HG03095 (cell line): ENCODE data around the gene OR4D11.
"Not testable (repeated sequence)": the region's sequence is repeated elsewhere in the genome, so short reads cannot be mapped to it uniquely, and the experiment has no call there.

Experiments
- ATAC-seq: cut with Tn5 transposase; IDR thresholded peaks from one replicate; pipeline ENCODE4 v1.9.1; 2021; ENCODE audit warnings: moderate library complexity; ENCODE audit not compliant: unreplicated experiment

The OR4D11 gene

DNA sequence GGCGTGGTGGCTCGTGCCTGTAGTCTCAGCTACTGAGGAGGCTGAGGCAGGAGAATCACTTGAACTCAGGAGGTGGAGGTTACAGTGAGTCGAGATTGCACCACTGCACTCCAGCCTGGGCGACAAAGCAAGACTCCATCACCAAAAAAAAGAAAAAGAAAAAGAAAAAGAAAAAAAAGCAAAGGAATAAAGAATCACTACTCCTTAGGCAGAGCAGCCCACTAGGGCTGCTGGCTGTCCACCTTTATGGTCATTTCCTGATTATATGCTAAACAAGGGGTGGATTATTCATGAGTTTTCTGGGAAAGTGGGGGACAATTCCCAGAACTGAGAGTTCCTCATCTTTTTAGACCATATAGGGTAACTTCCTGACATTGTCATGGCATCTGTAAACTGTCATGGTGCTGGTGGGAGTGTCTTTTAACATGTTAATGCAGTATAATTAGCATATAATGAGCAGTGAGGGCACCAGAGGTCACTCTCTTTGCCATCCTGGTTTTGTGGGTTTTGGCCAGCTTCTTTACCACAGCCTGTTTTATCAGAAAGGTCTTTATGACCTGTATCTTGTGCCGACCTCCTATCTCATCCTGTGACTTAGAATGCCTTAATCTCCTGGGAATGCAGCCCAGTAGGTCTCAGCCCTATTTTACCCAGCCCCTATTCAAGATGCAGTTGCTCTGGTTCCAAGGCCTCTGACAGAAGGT, 44.4 kb downstream of the OR4D11 start:
- not testable (repeated sequence) for ATAC-seq

DNA sequence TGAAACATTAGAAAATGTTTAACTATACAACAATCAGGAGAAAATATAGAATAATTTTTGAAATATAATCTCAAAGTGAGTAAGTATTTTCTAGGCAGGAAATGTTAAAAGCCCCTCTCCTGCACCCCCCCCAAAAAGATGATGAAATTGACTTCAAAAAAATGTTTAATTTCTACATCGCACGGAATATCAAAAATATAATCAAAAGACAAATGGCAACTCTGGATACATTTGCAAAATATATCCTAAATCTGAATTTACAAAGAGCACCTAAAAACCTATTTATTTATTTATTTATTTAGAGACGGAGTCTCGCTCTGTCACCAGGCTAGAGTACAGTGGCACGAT, 44.9 kb downstream of the OR4D11 start:
- ATAC-seq: no peak

DNA sequence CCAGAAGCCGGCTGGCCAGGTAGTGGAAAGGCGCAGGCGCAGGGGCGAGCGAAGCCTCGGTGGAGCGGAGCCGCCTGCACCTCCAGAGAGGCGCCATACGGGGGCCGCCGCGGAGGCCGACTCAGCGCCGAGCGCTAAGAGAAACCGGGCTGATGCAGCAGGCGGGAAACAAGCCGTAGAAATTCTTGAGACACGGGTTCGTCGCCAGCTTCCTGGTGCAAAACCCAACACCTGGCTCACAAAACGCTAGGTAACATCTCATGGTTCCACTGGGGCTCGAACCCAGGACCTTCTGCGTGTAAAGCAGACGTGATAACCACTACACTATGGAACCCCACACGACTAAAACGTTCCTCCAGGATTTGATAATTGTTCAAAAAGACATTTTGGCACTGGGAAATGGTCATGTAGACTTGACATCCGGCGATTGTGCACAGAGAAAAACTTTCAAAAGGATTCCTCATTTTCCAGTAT, 47.0 kb downstream of the OR4D11 start:
- peak; percentile 80 for ATAC-seq

DNA sequence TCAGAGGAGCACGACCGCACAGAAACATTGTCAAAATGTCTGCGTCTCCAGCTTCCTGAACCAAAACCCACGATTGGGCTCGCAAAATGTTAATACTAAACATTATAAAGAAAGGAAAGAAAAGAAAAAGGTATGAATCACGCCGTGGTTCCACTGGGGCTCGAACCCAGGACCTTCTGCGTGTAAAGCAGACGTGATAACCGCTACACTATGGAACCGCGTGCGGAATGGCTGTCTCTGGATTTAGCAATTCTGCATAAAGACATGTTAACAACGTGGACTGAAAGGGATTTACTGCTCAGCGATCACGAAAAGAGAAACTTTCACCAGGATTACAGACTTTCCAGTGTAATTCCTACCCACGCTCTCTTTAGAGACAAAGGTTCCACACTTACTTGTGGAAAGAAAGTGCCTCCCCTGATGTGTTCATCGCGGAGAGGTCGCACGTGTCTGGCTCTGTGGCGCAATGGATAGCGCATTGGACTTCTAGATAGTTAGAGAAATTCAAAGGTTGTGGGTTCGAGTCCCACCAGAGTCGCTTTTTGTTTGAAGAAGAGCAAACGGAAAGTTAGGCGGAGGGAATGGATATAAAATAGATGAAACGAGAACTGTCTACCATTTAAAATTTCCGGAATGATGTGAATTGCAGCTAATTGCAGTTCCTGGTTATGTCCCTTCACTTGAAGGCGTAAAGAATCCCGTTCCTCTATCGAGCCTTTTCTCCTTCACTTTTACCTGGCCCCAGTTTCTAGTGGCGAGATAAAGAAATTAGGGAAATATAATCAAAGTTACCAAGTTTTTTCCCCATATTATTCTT, 47.7 kb downstream of the OR4D11 start:
- peak; percentile 32 for ATAC-seq

DNA sequence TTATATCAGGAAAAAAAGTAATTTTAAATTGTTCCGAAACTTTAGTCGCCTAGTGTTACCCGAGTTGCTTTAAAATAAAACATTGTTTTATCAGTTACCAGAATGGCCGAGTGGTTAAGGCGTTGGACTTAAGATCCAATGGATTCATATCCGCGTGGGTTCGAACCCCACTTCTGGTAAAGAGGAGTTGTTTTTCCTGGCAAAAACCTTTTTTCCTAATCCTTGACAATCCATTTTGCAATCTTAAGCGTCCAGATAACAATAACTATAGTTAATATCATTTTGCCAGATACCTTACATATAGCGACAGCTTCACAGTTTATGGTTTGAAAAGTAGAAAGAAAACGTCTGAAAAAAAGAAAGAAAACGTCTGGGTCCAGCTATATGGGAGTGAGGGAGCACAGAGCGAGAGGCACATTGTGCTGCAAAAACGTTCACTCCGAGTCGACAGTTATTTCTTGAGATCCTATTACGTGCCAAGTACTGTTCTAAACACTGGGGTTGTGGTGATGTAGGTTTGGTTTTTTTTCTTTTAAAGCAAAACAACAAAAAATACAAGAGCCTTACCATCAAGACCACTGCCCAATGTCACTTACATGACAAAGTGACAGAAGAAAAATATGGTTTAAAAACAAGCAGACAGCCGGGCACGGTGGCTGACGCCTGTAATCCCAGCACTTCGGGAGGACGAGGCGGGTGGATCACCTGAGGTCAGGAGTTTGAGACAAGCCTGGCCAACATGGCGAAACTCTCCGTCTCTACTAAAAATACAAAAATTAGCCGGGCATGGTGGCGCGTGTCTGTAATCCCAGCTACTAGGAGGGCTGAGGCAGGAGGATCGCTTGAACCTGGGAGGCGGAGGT, 48.5 kb downstream of the OR4D11 start:
- no peak for ATAC-seq

DNA sequence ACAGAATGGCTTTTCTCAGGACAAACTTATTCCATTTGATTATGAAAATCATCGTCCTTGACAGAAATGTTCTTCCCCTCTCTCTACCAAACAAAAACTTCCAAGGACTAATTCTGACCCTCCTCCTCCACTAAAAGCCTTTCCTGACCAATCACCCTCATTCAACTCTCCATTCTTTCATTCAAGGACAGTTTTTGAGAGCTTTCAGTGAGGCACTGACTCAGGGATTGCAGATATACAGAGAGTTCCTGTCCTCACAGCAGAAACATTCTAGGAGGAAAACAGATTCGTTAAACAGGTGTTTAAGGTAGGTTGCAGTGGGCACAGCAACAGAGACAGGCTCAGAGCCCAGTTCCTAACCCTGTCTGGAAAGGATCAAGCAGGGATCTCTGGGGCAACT, 49.5 kb downstream of the OR4D11 start:
- no peak for ATAC-seq

DNA sequence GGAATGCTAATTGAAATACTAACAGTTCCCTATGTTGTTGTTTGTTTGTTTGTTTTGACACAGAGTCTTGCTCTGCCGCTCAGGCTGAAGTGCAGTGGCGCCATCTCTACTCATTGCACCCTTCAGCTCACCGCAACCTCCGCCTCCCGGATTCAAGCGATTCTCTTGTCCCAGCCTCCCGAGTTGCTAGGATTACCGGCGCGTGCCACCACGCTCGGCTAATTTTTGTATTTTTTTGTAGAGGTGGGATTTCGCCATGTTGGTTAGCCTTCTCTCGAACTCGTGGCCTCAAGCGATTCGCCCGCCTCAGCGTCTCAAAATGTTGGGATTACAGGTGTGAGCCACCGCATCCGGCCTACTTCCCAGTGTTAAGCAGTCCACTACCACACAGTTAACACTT, 49.9 kb downstream of the OR4D11 start:
- no peak for ATAC-seq
